Measurements from ENCODE around the gene ABCA1. TPM values are rescaled to one million over a fixed set of nuclear protein-coding genes. Genes with fewer than 3 reads are reported as not detected.
A peak's percentile ranks its signal among the peaks of the same experiment; 100 is the strongest.

Gene ABCA1
- total and polyA plus RNA-seq, 2 of the 13 experiments (the other 11 are each of a cell fraction or from before 2014, with no cell fraction given), result 26.8 to 63.8 TPM

GRCh38 chr9:104885818-104886709, 41.9 kb downstream of the ABCA1 start (continued):
- TF ChIP-seq IRF9 (CRISPR knock-in tag; IDR thresholded peaks at IDR 0.05; ENCODE audit: borderline replicate concordance) (no peak; the same call in 1 of the 2 replicates), ZNF512B (CRISPR knock-in tag; IDR thresholded peaks at IDR 0.05; ENCODE audit: borderline replicate concordance) (0 out of 2 replicates have a peak, but pooled peaks have one; percentile 71), PBX3 (CRISPR knock-in tag; IDR thresholded peaks at IDR 0.05; ENCODE audit: borderline replicate concordance) (no peak), FOXA1 (IDR thresholded peaks at IDR 0.05) (no peak), FOXA1 (CRISPR knock-in tag; IDR thresholded peaks at IDR 0.05) (peak; percentile 90), NR1H2 (CRISPR knock-in tag; IDR thresholded peaks at IDR 0.05; ENCODE audit: borderline replicate concordance, low read depth) (peak; percentile 51; the same call in 1 of the 2 replicates), ZNF543 (CRISPR knock-in tag; IDR thresholded peaks at IDR 0.05) (no peak), ZZZ3 (CRISPR knock-in tag; IDR thresholded peaks at IDR 0.05; ENCODE audit: borderline replicate concordance) (no peak), KLF6 (CRISPR knock-in tag; IDR thresholded peaks at IDR 0.05) (0 out of 2 replicates have a peak, but pooled peaks have one; percentile 55), ZNF816 (CRISPR knock-in tag; IDR thresholded peaks at IDR 0.05; ENCODE audit: borderline replicate concordance) (peak; percentile 72; the same call in 1 of the 2 replicates), FIP1L1 (IDR thresholded peaks at IDR 0.05; ENCODE audit: borderline replicate concordance, insufficient read depth, low read depth, low read length) (no peak), ZKSCAN1 (IDR thresholded peaks at IDR 0.05; ENCODE audit: low read length) (no peak; the same call in 1 of the 2 replicates), HOXD1 (CRISPR knock-in tag; IDR thresholded peaks at IDR 0.05) (peak; percentile 23; the same call in 1 of the 2 replicates), MAZ (IDR thresholded peaks at IDR 0.05; ENCODE audit: borderline replicate concordance, low read depth, low read length) (no peak), MAZ (CRISPR knock-in tag; IDR thresholded peaks at IDR 0.05; ENCODE audit: low read depth) (no peak), NR2C2 (CRISPR knock-in tag; IDR thresholded peaks at IDR 0.05; ENCODE audit: borderline replicate concordance) (peak; percentile 75; the same call in 1 of the 2 replicates), SP140L (CRISPR knock-in tag; IDR thresholded peaks at IDR 0.05; ENCODE audit: borderline replicate concordance) (no peak), RNF2 (conservative IDR thresholded peaks at IDR 0.05; ENCODE audit: low read depth) (no peak), ARNTL (CRISPR knock-in tag; IDR thresholded peaks at IDR 0.05) (peak; percentile 68), MLXIP (CRISPR knock-in tag; IDR thresholded peaks at IDR 0.05; ENCODE audit: borderline replicate concordance) (no peak), NCOA2 (CRISPR knock-in tag; IDR thresholded peaks at IDR 0.05) (peak; percentile 99)
